Activated naive CD4-positive, alpha-beta T cell treated with anti-CD3 and anti-CD28 coated beads for 36 hours (primary cell): Measurements from ENCODE around the gene PDILT. TPM values are rescaled to one million over a fixed set of nuclear protein-coding genes. Genes with fewer than 3 reads are reported as not detected.
"Not testable (repeated sequence)": the region's sequence is repeated elsewhere in the genome, so short reads cannot be mapped to it uniquely, and the experiment has no call there.

Source experiments
- CTCF ChIA-PET: fragments of 350-600 bp; sonication (Branson Sonifier 250); formaldehyde crosslinking; loops from one replicate; lab custom pipeline; 2021; ENCODE audit warnings: antibody characterized with exemption; lab: Charles Lee
- DNase-seq: peaks from one replicate; pipeline ENCODE4 v3.0.0-alpha.2; 2020
- H3K27ac Mint-ChIP-seq: one replicate; pipeline ENCODE4 v1.8.0; 2021; ENCODE audit warnings: mild to moderate bottlenecking, mixed read lengths
- H3K27me3 Mint-ChIP-seq: one replicate; pipeline ENCODE4 v1.8.0; 2021; ENCODE audit warnings: low read depth, mixed read lengths
- H3K36me3 Mint-ChIP-seq: one replicate; pipeline ENCODE4 v1.8.0; 2021; ENCODE audit warnings: low read depth, mixed read lengths
- H3K4me1 Mint-ChIP-seq: one replicate; pipeline ENCODE4 v1.8.0; 2021; ENCODE audit warnings: low read depth, mixed read lengths
- H3K4me3 Mint-ChIP-seq: one replicate; pipeline ENCODE4 v1.8.0; 2021; ENCODE audit warnings: mild to moderate bottlenecking, moderate library complexity, mixed read lengths
- H3K9me3 Mint-ChIP-seq: one replicate; pipeline ENCODE4 v1.8.0; 2021; ENCODE audit warnings: mixed read lengths
- intact Hi-C: fragments of 100-400 bp; cut with micrococcal nuclease; formaldehyde crosslinking; loops from one replicate; pipeline ENCODE4 v1.15.1; 2023
- total RNA-seq, 2 experiments: library from RNA; stranded (reverse); gene quantifications; one replicate each; pipeline ENCODE4 v1.2.3, GENCODE V29; 2021

PDILT gene
- total RNA-seq, 2 experiments from 2014 or later = not detected

GRCh38 chr16:20314575-20314974, 90.0 kb downstream of the PDILT start:
- H3K27me3 Mint-ChIP-seq = peaks cover 14% of the 10 kb centered on the region
- H3K36me3 Mint-ChIP-seq = no peaks in the 10 kb centered on the region
- no peak overlapping the region for H3K27ac Mint-ChIP-seq
- DNase-seq = no peak
- no peaks in the 10 kb centered on the region for H3K9me3 Mint-ChIP-seq
- CTCF ChIA-PET = no interaction called here
- intact Hi-C loops = no loop called here
- H3K4me3 Mint-ChIP-seq = no peak overlapping the region
- no peaks in the 10 kb centered on the region for H3K4me1 Mint-ChIP-seq

DNA sequence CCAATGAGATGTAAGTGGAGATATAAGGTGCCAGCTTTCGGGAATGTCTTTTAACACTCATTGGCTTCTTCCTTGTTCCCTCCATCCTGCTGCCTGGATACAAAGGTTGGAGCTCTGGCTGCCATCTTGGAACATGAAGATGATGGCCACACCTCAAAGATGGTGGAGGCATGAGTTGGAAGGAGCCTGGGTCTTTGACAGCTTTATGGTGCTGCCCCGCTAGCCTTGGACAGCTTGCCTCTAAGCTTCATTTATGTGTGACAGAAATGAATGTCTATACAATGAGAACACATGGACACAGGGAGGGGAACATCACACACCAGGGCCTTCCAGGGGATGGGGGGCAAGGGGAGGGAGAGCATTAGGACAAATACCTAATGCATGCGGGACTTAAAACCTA, 90.8 kb downstream of the PDILT start:
- Mint-ChIP-seq H3K4me3 (no peak overlapping the region), H3K36me3 (no peaks in the 10 kb centered on the region), H3K4me1 (no peaks in the 10 kb centered on the region), H3K9me3 (no peaks in the 10 kb centered on the region), H3K27ac (no peak overlapping the region), H3K27me3 (peaks cover 14% of the 10 kb centered on the region)
- intact Hi-C loops = no loop called here
- CTCF ChIA-PET = interaction anchor here (1.9 kb wide), 1 partner anchor 406 kb away, joined by 4 read pairs; no protein-coding TSS in a partner anchor
- no peak for DNase-seq

GRCh38 chr16:20312536-20313095, 91.9 kb downstream of the PDILT start:
- H3K4me1 Mint-ChIP-seq, H3K9me3 Mint-ChIP-seq, H3K36me3 Mint-ChIP-seq, H3K4me3 Mint-ChIP-seq, DNase-seq, H3K27ac Mint-ChIP-seq, intact Hi-C loops: not testable (repeated sequence)
- CTCF ChIA-PET = interaction anchor here (1.9 kb wide), 1 partner anchor 405 kb away, joined by 4 read pairs; no protein-coding TSS in a partner anchor
- H3K27me3 Mint-ChIP-seq = peaks cover 14% of the 10 kb centered on the region

- no peaks in the 10 kb centered on the region for H3K36me3 Mint-ChIP-seq
- DNase-seq = no peak
- H3K4me1 Mint-ChIP-seq = no peaks in the 10 kb centered on the region
- no peak overlapping the region for H3K27ac Mint-ChIP-seq
- peaks cover 10% of the 10 kb centered on the region for H3K27me3 Mint-ChIP-seq
- H3K4me3 Mint-ChIP-seq = no peak overlapping the region
- intact Hi-C loops = no loop called here
- CTCF ChIA-PET = interaction anchor here (1.9 kb wide), 1 partner anchor 404 kb away, joined by 4 read pairs; no protein-coding TSS in a partner anchor
- H3K9me3 Mint-ChIP-seq = no peaks in the 10 kb centered on the region
Measured at GRCh38 chr16:20311548-20311947, 93.0 kb downstream of the PDILT start.

DNA sequence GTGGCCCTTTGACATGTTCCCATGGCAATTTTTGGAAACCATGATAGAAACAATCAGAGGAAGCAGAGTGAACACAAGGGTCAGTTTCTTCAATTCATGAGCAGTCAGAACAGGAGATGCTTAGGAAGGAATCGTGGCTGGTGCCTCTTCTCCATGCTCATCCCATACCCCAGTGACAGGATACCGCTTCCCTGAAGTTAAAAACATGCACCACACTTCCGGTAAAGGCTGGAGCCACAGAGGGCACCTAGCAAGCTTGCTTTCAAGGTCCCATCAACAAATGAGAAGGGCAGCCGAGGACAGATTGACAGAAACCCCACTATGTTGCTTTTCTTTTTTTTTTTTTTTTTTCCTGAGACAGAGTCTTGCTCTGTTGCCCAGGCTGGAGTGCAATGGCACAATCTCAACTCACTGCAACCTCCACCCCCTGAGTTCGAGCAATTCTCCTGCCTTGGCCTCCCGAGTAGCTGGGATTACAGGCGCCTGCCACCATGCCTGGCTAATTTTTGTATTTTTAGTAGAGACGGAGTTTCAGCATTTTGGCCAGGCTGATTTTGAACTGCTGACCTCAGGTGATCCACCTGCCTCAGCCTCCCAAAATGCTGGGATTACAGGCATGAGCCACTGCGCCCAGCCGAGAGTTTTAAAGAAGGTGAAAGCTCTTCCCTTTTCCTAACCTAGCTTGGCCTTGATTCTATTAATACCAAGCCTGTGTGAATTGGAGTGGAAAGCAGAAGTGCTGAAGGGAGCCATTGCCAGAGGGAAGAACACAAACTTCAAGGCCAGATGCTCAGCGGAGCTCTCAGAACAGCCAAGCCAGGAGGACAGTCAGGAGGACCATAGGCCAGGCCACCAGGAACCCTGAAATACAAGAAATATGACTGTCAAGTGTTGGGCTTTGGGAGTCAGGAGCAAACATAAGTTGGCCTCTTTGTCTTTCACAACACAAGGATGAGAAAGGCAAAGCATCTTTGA, 93.8 kb downstream of the PDILT start:
- intact Hi-C loops = no loop called here
- no peaks in the 10 kb centered on the region for H3K9me3 Mint-ChIP-seq
- CTCF ChIA-PET = interaction anchor here (2.8 kb wide), 1 partner anchor 403 kb away, joined by 9 read pairs; no protein-coding TSS in a partner anchor
- no peaks in the 10 kb centered on the region for H3K36me3 Mint-ChIP-seq
- no peaks in the 10 kb centered on the region for H3K4me1 Mint-ChIP-seq
- H3K4me3 Mint-ChIP-seq = no peak overlapping the region
- DNase-seq = no peak
- H3K27ac Mint-ChIP-seq = no peak overlapping the region
- H3K27me3 Mint-ChIP-seq = peaks cover 10% of the 10 kb centered on the region

DNA sequence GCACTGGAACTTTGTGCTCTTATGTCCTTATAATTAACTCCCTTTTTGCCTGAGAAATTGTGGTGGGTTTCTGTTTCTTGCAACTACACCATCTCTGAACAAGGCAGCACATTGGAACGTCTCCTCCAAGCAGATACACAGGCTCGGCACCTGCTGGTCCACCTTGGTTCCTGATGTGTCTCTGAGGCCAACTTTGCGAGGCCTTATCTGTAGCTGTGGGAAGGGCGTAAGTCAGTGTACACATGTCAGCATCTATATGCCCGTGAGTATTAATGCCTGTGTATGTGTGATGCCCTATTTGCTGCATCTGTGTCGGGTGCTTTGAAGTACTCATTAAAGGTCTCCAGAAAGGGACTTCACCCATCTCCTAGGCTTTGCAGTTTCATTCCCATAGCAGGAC, 94.8 kb downstream of the PDILT start:
- no peaks in the 10 kb centered on the region for H3K9me3 Mint-ChIP-seq
- CTCF ChIA-PET = interaction anchor here (1.4 to 2.8 kb wide), 2 partner anchors 9 to 402 kb away, joined by 4 to 9 read pairs; no protein-coding TSS in a partner anchor
- H3K4me1 Mint-ChIP-seq = no peaks in the 10 kb centered on the region
- no peak overlapping the region for H3K27ac Mint-ChIP-seq
- no peak overlapping the region for H3K4me3 Mint-ChIP-seq
- no peak for DNase-seq
- H3K27me3 Mint-ChIP-seq = peaks cover 8% of the 10 kb centered on the region
- H3K36me3 Mint-ChIP-seq = no peaks in the 10 kb centered on the region
- intact Hi-C loops = no loop called here

Other genes with a start within 250 kb of the PDILT start
- gene GP2, start 77.2 kb downstream of the PDILT start, total RNA-seq = not detected
- not detected for gene UMOD, start 52.0 kb downstream of the PDILT start, total RNA-seq
- gene ACSM5, start 4.8 kb upstream of the PDILT start, total RNA-seq = not detected
- gene ACSM2A, start 46.8 kb upstream of the PDILT start, total RNA-seq = not detected
- not detected for gene ACSM2B, start 171.6 kb upstream of the PDILT start, total RNA-seq